ENCODE data around the gene LPAR2.

LPAR2 gene

DNA sequence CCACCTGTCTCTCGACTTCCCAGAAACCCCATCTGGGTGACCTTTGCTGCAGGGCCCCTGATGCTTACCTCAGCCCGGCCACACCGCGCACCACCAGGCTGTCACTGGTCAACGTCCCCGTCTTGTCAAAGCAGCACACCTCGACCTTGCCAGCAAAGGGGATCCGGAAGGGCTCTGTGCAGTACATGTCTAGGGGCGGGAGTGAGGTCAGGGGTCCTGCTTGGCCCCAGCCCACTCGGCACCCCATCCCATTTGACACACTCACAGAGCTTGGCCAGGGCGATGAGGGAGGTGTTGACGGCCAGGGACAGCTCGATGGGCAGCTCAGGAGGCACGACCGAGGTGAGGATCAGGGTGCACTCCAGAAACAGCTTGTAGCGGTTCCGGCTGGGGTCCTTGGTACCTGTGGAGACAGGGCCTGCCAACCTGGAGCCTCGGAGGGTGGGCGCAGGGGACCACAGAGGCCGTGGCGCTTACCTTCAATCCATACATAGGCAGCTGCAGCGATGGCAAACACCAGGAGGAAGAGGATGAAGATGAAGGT, 27.1 kb upstream of the LPAR2 start:
- DNase-seq (ENCODE audit: low read depth, low spot score): no peak
- H3K4me3 ChIP-seq (ENCODE audit: low read length): no peak overlapping the region

DNA sequence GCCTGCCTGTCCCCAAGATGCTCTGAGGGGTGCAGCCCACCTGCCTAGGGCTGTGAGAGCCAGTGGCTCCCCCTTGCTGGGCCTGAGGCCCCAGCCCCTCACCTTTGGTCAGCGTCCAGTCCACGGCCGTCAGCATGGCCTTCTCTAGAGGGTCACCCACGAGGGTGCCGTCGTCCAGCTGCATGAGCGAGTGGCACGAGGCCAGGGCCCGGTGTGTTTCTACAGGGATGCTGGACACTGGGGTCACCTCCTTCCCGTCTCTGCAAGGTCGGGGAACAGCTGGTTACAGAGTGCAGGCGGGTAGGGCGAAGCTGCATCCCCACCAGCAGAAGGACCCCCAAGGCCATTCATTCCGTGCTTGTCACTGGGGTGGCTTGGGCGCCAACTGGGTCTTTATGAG, 26.4 kb upstream of the LPAR2 start:
- DNase-seq (ENCODE audit: low read depth, low spot score): no peak
- H3K4me3 ChIP-seq (ENCODE audit: low read length): no peak overlapping the region

DNA sequence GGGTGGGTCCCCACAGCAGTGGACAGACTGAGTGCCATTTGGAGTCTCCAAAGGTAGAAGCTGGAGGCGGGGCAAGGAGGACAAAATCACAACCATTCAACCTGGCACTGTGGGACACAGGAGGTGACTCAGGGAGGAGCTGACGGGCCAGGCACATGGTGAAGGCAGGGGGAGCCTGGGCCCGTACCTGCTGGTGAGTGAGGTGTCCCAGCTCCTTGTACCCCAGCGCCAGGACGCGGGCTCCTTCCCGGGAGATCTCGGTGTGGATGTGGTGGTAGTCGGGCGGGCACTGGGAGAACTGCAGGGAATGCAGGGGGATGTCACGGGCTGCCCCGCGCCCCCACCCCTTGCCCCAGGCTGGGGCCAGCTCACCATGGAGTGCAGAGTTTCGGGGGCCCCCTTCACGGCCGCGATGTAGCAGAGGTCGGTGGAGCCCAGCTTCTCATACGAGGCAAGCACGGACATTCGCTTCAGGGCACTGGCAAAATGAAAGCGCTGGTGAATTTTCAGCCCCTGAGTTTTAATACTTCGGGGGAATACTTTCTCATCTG, 25.7 kb upstream of the LPAR2 start:
- no peak for DNase-seq (ENCODE audit: low read depth, low spot score)
- H3K4me3 ChIP-seq (ENCODE audit: low read length): no peak overlapping the region

DNA sequence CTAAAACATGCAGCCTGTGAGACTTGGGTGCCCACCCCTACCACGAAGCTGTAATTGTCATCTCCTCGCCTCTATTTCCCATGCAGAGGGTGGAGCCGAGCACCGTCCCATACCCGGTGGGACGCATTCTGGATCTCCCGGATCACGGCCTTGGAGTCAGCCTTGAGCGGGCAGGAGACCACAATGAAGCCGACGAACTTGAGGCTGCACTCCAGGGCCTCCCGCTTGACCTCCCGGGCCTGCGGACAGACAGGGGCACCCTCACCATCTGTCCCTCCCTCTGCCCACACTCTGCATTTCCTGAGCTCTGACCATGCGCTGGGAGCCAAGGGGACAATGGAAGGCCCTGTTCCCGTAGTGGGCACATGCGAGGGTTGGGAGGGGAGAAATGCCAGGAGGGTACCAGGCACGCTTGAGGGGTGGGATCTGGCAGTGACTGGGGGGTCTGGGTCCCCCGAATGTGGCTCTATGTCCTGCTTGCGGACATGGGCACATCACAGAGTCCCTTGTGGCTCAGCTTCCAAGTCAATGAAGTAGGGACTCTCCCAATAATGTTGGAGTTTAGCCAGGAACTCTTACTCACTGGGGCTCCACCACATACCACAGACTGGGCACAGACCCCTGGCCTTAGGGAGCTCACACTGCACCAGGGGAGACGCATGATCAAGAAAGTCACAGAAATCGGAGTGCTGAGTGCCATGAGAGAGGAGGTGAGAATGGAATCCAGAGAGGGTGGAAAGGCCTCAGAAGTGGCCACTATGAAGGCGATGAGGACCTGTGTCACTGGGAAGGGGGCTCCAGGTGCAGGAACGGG, 24.7 kb upstream of the LPAR2 start:
- H3K4me3 ChIP-seq (ENCODE audit: low read length): no peak overlapping the region
- no peak for DNase-seq (ENCODE audit: low read depth, low spot score)

DNA sequence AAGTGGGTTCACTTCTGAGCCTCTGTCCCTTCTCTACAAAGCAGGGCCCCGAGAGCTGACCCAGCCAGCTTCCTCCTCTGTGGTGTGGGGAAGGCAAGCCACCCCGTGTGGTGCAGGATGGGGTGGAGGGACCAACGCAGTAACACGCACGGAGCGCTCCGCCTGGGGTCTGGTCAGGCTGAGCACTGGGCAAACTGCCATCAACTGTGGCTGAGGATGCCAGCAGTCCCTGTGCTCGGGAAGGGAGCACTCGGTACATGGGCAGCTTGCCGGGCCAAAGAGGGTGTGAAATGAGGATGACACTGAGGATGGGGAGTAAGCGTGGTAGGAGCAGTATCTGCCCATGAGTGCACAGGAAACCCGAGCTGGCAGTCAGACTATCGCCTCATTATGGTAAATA, 23.1 kb upstream of the LPAR2 start:
- H3K4me3 ChIP-seq (ENCODE audit: low read length): no peak overlapping the region
- DNase-seq (ENCODE audit: low read depth, low spot score): no peak

DNA sequence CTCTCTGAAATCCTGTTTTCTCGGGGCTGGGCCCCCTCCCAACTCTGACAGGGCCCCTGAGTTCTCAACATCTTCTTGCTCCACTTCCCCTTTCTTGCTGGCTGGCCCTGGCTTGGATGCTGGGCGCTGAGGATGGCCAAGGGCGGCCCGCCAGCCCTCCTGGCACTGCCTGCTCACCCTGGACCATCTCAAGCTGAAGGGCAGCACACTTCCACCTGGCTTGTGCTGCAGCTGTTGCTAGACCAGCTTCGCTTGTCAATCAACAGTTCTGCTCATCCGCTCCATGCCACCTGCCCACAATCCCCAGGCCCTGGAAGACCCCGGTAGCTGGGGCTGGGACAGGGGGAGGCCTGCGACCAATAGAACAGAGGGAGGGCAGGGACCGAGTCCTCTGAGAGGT, 22.3 kb upstream of the LPAR2 start:
- no peak for DNase-seq (ENCODE audit: low read depth, low spot score)
- H3K4me3 ChIP-seq (ENCODE audit: low read length): no peak overlapping the region

DNA sequence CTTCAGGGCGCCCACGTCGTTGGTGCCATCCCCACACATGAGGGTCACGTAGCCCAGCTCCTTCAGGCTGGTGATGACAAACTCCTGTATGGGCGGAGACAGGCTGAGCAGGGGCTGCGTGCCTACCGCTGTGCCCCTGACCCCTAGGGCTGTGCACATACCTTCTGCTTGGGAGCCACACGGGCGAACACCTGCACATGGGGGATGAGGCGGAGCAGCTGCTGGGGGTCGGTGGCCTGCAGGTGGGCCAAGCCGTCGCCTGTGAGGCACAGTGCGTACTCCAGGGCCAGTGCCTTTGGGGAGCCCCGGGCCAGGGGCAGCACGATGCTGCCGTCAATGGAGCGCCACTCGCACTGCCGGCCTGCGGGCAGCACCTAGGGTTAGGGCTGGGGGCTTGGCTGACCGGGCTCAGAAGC, 21.6 kb upstream of the LPAR2 start:
- H3K4me3 ChIP-seq (ENCODE audit: low read length): no peak overlapping the region
- DNase-seq (ENCODE audit: low read depth, low spot score): no peak

DNA sequence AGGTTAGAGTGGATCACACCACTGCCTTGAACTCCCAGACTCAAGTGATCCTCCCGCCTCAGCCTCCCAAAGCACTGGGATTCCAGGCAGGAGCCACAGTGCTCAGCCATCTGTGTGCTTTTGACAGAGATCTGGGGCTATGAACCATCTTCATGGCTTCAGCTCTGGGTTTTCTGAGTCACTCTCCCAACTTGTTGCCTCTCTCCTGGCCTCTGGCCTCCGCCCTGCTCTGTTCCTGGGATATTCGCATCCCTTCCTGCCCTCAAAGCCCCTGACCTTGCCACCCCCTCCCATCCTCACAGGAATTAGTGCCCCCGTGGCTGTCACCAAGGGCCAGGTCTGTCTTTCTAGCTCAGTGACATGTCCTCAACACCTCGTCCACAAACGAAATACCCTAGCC, 21.1 kb upstream of the LPAR2 start:
- no peak for DNase-seq (ENCODE audit: low read depth, low spot score)

DNA sequence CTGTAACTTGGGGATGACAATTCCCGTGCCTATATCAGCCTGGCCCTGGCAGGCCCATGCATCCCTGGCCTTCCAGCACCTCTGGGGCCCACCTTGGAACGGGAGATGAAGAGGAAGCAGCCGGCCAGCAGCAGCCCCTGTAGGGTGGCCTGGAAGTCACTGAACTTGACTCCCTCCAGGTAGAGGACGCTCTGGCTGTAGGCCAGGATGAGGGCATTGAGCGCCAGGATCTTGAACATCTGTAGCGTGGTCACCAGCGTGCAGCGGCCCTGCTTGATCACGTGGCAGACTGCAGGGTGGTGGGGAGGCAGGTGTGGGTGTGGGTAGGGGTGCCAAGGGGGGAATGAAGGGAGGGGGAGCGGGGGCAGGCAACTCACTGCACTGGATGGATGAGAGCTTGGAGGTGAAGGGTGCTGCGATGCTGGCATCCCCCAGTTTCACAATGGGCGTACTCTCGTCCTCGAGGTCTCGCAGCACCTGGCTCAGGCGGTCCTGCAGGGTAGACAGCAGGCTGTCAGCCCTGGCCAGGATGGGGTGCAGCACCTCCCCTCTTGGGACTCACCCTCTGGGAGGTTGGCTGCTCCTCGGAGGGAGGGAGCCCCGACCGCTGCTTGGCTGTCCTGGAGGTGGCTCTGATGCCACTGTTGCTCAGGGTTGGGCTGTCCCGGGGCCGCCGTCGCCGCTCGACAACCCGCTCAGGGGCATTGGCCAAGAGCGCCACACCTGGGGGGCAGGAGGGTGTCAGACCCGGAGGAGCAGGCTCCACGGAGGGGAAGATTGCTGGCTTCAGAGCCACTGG, 19.2 kb upstream of the LPAR2 start:
- DNase-seq (ENCODE audit: low read depth, low spot score): no peak
- no peak overlapping the region for H3K4me3 ChIP-seq (ENCODE audit: low read length)

More for the DNA sequence above, 21.1 kb upstream of the LPAR2 start:
- H3K4me3 ChIP-seq (ENCODE audit: low read length): no peak overlapping the region

DNA sequence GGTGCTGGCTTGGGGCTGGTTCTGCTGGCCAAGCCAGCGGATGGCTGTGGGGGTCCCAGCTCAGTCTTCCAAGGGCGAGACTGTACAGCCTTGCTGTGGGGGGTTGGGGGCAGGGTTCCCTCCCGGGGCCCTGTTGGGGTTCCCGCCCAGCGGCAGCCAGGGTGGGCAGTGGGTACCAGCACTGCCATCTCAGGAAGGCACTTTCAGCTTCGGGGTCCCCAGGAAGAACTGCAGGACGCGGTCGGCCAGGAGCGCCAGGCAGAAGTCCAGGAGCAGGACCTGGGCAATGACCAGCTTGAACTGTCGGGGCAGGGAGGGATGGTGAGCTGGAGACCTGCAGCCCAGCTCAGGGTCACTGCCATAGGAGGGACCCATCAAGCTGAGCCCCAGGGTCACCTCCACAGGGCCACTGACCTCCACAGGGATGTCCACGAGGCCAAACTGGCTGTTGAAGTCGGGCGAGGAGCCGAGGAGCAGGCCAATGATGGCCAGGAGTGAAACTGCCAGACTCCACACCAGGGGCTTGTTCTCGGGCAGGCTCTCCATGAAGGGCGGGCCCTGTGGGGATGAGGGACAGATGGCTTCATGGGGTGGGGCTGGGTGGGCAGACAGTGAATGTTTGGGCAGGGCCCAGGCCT, 17.3 kb upstream of the LPAR2 start:
- no peak for DNase-seq (ENCODE audit: low read depth, low spot score)
- H3K4me3 ChIP-seq (ENCODE audit: low read length): no peak overlapping the region

DNA sequence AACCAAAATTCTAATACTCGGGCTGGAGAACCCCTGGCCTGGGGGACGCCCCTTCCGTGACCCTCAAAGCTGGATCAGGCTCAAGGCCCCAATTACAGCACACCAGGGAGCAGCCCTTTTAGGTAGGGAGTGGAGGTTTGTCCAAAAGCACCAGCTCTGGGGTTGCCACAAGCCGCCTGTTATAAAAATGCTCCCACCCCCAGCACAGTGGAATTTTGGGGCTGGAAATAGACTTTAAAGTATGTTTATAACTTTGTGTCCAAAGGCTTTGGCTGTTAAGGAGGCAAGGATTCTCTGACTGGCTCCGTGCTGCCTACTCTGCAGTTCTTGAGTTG, 16.0 kb upstream of the LPAR2 start:
- DNase-seq (ENCODE audit: low read depth, low spot score): no peak
- H3K4me3 ChIP-seq (ENCODE audit: low read length): peak overlapping the region; percentile 91

DNA sequence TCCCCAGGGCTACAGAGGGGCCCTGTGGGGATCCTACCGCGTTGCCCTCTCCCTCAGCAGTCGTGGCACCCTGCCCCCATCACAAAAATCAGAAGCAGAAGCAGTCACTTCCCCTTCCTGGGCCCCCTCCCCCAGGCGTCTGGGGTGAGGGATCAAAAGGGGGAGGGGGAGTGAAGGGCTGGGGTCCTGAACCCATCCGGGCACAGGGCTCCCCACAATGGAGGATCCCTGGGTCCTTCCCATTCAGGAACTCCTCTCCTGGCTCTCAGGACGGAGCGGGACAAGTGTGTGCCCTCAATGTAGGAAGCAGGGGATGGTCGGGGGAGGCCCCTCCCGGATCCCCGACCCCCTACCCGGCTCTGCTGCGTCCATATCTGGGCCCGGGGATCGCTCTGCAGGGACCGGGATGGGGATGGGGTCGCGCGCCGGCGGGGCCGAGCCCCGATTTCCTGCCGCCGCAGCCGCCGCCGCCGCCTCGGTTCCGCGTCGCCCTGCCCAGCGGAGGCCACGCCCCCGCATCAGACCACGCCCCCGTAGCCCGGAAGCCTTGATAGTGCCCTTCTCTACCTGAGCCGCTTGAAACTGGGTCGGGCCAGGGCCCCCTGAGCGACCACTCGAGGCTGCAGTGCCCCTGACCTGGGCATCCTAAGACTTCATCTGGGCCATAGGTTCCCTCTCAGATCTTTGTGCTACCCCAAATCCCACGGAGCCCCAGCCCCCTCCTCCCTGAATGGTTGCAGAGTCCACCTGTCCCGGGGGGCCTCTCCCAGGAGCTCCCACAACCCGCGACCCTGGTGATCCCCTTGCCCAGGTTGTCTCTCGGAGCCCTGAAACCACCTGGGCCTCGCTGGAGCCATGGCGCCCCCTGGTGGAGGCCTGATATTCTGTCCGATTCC, 15.4 kb upstream of the LPAR2 start, which contains the start of gene GMIP:
TSS of gene GMIP (minus strand) at position 500 of the 896 bp plus-strand sequence. CDS start at position 372, 128 bp downstream.
- peak within 1 kb of the TSS; percentile 91 for H3K4me3 ChIP-seq (ENCODE audit: low read length)
- DNase-seq (ENCODE audit: low read depth, low spot score): peak; percentile 49

DNA sequence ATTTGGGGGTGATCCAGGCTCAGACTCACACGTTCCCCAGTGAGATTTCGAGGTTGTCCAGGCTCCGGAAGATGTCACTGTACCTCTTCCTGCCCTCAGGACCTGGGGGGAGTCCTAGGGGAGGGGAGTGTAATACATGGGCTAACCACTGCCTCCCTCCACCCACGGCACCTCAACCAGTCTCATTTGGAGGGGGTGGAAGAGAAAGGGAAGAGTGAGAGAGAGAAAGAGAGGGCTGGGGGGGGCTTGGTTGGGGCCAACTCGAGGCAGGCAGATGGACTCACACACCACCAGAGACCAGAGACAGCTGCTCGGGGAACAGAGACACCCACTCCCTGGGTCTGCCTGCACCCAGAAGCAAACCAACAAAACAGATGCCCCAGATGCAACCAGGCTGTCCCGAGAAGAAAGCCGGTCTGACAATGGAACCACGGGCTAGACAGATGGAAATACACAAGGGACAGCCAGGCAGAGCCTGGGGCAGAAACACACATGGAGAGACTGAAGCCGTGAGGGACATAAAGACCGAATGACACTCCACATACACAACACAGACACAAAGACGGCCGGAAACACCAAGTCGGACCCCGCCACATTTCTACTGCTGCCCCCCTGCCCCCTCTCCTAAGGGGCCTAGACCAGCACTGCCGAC, 14.6 kb upstream of the LPAR2 start:
- H3K4me3 ChIP-seq (ENCODE audit: low read length): peak overlapping the region; percentile 91
- DNase-seq (ENCODE audit: low read depth, low spot score): no peak

DNA sequence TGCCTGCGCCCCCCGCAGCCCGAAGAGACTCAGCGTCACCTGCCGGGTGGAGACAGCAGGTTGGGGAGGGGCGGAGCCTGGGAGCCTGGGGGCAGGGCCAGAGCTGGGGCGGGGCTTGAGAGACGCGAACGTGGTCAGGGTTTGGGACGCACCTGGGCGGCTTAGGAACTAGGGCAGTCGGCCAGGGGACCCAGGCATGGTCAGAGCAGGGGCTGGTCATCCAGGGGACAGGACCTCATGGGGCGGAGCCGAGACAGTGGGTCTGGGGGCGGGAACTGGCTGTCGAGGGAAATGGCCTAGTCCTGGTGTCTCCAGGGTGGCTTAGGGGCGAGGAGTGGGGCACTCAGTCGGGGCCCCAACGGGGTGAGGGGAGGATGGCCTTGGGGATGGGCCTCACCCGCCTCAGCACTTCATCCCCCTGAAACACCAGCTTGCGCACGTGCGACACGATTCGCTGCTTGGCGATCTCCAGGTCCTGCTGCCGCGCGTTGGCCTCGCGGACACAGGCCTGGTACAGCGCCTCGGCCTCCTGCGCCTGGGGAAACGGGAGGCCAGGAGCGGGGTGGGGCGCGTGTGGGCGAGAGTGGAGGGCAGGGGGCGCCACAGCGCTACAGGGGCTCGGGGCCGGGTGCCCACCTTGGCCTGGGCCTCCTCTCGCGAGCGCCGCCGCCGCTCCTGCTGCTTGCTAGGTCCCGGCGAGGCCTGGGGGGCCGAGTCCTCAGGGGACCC, 9.7 kb upstream of the LPAR2 start:
- H3K4me3 ChIP-seq (ENCODE audit: low read length): no peak overlapping the region

DNA sequence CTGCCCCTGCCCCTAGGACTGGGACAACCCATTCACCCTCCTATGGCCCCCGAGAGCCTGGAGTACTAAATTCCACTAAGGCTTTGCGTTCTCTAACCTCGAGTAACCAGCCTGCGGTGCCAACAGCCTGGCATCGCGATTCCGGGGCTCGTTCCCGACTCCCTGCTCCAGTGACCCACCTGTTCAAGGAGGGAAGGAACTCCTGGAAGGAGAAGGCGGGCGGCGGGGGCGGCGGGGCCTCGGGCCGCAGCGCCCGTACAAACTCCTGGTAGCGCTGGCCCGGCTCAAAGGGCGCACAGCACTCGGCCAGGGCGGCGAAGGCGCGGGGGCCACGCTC, 9.1 kb upstream of the LPAR2 start:
- no peak for DNase-seq (ENCODE audit: low read depth, low spot score)
- H3K4me3 ChIP-seq (ENCODE audit: low read length): no peak overlapping the region

More for the DNA sequence above, 9.7 kb upstream of the LPAR2 start:
- no peak for DNase-seq (ENCODE audit: low read depth, low spot score)

DNA sequence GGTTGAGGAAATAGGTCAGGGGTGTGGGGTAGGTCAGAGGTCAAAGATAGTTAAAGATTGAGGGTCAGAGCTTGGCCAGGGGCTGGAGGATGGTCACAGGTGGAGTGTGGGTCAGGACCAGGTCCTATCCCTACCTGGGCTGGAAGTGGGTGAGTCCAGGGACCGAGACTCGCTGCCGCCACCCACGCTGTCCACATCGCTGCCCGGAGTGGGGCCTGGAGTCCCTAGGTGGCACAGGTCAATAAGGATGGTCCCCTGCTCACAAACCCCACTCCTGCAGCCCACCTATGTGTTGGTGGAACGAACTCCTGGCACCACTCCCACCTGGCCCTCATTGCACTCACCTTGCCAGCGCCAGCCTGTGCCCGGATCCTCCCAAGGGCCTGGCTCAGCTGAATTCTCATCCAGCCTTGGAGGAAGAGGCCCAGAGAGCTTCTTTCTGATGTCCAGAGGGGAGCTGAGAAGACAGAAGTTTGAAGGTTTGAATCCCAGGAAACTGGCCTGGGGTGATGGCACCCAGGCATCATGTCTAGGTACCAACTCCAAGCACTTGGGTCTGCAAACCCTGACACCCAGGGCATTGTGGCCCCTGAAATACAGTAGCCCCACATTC, 8.7 kb upstream of the LPAR2 start:
- no peak overlapping the region for H3K4me3 ChIP-seq (ENCODE audit: low read length)
- DNase-seq (ENCODE audit: low read depth, low spot score): no peak

DNA sequence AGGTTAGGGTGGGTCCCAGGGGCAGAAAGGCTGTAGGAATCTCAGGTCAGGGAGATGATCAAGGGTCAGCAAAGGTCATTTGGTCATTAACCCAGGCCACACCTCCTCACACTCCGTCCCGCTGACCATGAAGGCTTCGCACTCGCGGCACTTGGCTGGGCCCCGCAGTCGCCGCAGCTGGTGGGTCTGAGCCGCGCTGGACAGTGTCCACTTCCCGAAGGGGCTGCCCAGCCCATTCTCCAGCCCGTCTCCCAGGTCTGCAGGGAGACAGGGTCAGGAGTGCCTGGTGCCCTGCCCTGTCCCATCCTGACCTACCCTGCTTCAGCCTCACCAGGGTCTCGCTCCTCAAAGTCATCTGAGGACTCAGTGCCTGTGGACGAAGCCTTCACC, 7.3 kb upstream of the LPAR2 start:
- no peak overlapping the region for H3K4me3 ChIP-seq (ENCODE audit: low read length)
- no peak for DNase-seq (ENCODE audit: low read depth, low spot score)

Data from Jurkat, Clone E6-1 (cell line).